ENCODE measurements around the gene ADCY2.

DNA sequence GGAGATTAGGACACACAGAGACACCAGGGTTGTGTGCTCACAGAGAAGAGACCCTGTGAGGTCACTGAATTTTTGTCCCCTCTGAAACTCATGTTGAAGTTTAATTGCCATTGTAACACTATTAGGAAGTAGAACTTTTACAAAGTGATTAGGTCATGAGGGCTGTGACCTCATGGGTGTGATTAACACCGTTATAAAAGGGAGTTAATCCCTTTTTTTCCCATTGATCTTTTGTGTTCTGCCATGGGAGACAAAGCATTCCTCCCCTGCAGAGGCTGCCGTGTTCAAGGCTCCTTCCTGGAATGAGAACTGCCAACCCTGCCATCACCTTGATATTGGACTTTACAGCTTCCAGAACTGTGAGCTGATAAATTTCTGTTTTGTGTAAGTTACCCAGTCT lies 221.0 kb downstream of the ADCY2 start:
- TF ChIP-seq POLR2AphosphoS5 (IDR thresholded peaks at IDR 0.05; ENCODE audit: insufficient read depth in 1 of 2, low read depth in 1 of 2) (no peak), POLR2A (IDR thresholded peaks at IDR 0.05) (no peak)
- TF ChIP-seq, protein P1, sequence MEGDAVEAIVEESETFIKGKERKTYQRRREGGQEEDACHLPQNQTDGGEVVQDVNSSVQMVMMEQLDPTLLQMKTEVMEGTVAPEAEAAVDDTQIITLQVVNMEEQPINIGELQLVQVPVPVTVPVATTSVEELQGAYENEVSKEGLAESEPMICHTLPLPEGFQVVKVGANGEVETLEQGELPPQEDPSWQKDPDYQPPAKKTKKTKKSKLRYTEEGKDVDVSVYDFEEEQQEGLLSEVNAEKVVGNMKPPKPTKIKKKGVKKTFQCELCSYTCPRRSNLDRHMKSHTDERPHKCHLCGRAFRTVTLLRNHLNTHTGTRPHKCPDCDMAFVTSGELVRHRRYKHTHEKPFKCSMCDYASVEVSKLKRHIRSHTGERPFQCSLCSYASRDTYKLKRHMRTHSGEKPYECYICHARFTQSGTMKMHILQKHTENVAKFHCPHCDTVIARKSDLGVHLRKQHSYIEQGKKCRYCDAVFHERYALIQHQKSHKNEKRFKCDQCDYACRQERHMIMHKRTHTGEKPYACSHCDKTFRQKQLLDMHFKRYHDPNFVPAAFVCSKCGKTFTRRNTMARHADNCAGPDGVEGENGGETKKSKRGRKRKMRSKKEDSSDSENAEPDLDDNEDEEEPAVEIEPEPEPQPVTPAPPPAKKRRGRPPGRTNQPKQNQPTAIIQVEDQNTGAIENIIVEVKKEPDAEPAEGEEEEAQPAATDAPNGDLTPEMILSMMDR (IDR thresholded peaks at IDR 0.05), result no peak
